AG04450 (cell line): ENCODE results near the gene PLRG1. TPM values are rescaled to one million over a fixed set of nuclear protein-coding genes. Genes with fewer than 3 reads are reported as not detected.

Experiments used
- CTCF ChIA-PET: fragments of 300-600, 350-600 bp; formaldehyde crosslinking; extraction: SDS; loops from one replicate; lab custom pipeline; 2022; ENCODE audit warnings: antibody characterized with exemption, inconsistent platforms; lab: Charles Lee
- POLR2A ChIA-PET: fragments of 350-600 bp; formaldehyde crosslinking; extraction: SDS; loops from one replicate; lab custom pipeline; 2021; ENCODE audit warnings: antibody characterized with exemption, inconsistent platforms; lab: Yijun Ruan, JAX
- DNase-seq: peaks from one replicate; pipeline ENCODE4 v3.0.0-alpha.2; 2011; ENCODE audit warnings: low read depth, low spot score
- H3K27ac ChIP-seq: one replicate; pipeline ENCODE4 v1.5.1; 2012; ENCODE audit warnings: low read depth, low read length, control low read depth
- H3K27me3 ChIP-seq: one replicate; pipeline ENCODE4 v1.6.0; 2012; ENCODE audit warnings: low read length; ENCODE audit not compliant: control insufficient read depth, insufficient read depth
- H3K4me3 ChIP-seq: 2 replicates; pipeline ENCODE4 v1.5.1; 2011; ENCODE audit warnings: mild to moderate bottlenecking, low read depth, low read length, control low read depth
- H3K9me3 ChIP-seq: 2 replicates; pipeline ENCODE4 v1.5.1; 2012; ENCODE audit warnings: low read length; ENCODE audit not compliant: control insufficient read depth, insufficient read depth
- CTCF ChIP-seq: IDR thresholded peaks from 2 replicates; pipeline ENCODE4 v1.5.1; 2011; ENCODE audit warnings: low read depth, low read length, control low read depth, inconsistent platforms
- polyA plus RNA-seq: library from polyadenylated mRNA; depleted of rRNA; stranded (reverse); fragments of >200 nt; gene quantifications from 2 replicates; pipeline ENCODE4 v1.2.3, GENCODE V29; 2011

The PLRG1 gene
- polyA plus RNA-seq, 1 experiment: 141 TPM

DNA sequence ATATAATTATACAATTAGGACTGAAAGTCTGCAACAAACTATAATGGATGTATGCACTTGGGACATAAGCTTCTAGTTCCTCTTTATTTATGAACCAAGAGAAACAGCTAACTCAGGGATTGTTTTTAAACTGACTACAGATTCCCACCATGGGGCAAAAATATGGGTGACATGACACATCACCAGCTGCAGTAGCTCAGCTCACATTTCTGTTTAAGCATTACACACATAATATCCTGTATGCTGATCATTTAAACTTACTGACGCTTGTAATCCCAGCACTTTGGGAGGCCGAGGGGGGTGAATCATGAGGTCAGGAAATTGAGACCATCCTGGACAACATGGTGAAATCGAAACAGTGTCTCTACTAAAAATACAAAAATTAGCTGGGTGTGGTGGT lies 24.1 kb upstream of the PLRG1 start:
- H3K27me3 ChIP-seq: no peaks in the 10 kb centered on the region
- no peak for TF ChIP-seq CTCF
- H3K9me3 ChIP-seq: no peaks in the 10 kb centered on the region
- no peak overlapping the region for H3K27ac ChIP-seq
- ChIA-PET CTCF (interaction anchor here (0.5 to 2.7 kb wide), 3 partner anchors 15 to 379 kb away, joined by 3 to 10 read pairs (median 9); no protein-coding TSS in a partner anchor), POLR2A (no interaction called here)
- no peak overlapping the region for H3K4me3 ChIP-seq
- DNase-seq: no peak

DNA sequence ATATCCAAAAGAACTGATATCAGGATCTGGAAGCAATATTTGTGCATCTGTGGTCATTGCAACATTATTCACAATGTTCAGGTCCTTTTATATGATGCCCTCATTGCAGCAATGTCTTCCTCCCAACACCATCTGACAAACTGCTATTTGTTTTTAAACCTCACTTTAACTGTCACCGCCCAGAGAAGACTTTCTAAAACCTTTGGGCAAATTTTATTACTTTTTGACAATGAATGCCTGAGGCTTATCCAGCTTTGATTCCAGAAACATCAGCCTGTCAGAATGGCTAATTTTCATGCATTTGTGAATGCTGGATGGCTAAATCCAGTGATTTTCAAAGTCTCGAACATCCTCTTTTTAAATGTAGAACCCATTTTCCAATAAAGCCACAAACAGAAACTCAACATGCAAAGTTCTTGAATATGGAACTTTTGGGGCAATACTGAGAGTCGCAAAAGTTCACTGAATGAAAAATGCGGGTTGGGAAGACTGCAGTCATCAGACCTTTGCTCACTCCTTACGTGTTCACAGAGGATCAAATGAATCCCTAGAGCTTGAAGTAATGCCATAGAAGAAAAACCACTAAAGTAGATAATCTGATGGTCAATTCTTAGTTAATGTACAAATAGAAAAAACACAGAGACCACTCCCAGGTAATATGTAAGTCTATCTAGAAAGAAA lies 23.1 kb upstream of the PLRG1 start:
- CTCF ChIA-PET: interaction anchor here (0.6 to 2.7 kb wide), 3 partner anchors 14 to 46 kb away, joined by 4 to 10 read pairs (median 9); no protein-coding TSS in a partner anchor

DNA sequence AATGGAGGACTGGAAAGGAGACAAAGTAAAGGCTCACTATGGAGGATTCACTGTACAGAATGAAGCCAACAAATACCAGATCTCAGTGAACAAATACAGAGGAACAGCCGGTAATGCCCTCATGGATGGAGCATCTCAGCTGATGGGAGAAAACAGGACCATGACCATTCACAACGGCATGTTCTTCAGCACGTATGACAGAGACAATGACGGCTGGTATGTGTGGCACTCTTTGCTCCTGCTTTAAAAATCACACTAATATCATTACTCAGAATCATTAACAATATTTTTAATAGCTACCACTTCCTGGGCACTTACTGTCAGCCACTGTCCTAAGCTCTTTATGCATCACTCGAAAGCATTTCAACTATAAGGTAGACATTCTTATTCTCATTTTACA lies 19.4 kb upstream of the PLRG1 start:
- no peak for TF ChIP-seq CTCF

More for the DNA sequence above, 23.1 kb upstream of the PLRG1 start:
- TF ChIP-seq CTCF: no peak
- Histone ChIP-seq H3K27ac (no peak overlapping the region), H3K27me3 (no peaks in the 10 kb centered on the region), H3K9me3 (no peaks in the 10 kb centered on the region), H3K4me3 (no peak overlapping the region)
- DNase-seq: no peak
- POLR2A ChIA-PET: no interaction called here

DNA sequence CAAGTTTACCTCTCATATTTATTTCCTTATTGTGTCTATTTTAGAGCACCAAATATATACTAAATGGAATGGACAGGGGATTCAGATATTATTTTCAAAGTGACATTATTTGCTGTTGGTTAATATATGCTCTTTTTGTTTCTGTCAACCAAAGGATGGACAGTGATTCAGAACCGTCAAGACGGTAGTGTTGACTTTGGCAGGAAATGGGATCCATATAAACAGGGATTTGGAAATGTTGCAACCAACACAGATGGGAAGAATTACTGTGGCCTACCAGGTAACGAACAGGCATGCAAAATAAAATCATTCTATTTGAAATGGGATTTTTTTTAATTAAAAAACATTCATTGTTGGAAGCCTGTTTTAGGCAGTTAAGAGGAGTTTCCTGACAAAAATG lies 18.8 kb upstream of the PLRG1 start:
- DNase-seq: no peak
- no peak overlapping the region for H3K27ac ChIP-seq
- H3K27me3 ChIP-seq: no peaks in the 10 kb centered on the region
- CTCF ChIA-PET: interaction anchor here (0.7 to 4.0 kb wide), 5 partner anchors 10 to 69 kb away, joined by 3 to 32 read pairs (median 6); no protein-coding TSS in a partner anchor
- no peak overlapping the region for H3K4me3 ChIP-seq
- POLR2A ChIA-PET: no interaction called here
- TF ChIP-seq CTCF: no peak
- no peaks in the 10 kb centered on the region for H3K9me3 ChIP-seq

More for the DNA sequence above, 19.4 kb upstream of the PLRG1 start:
- no peaks in the 10 kb centered on the region for H3K27me3 ChIP-seq
- no peak overlapping the region for H3K4me3 ChIP-seq
- H3K9me3 ChIP-seq: no peaks in the 10 kb centered on the region
- DNase-seq: no peak
- ChIA-PET CTCF (interaction anchor here (0.8 to 4.0 kb wide), 3 partner anchors 10 to 69 kb away, joined by 3 to 32 read pairs (median 28); no protein-coding TSS in a partner anchor), POLR2A (no interaction called here)
- H3K27ac ChIP-seq: no peak overlapping the region

DNA sequence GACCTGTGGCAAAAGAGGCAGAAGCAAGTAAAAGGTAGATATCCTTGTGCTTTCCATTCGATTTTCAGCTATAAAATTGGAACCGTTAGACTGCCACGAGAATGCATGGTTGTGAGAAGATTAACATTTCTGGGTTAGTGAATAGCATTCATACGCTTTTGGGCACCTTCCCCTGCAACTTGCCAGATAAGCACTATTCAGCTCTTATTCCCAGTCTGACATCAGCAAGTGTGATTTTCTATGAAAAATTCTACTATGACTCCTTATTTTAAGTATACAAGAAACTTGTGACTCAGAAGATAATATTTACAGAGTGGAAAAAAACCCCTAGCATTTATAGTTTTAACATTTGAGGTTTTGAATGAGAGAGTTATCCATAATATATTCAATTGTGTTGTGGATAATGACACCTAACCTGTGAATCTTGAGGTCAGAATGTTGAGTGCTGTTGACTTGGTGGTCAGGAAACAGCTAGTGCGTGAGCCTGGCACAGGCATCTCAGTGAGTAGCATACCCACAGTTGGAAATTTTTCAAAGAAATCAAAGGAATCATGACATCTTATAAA lies 16.5 kb upstream of the PLRG1 start:
- no peak overlapping the region for H3K4me3 ChIP-seq
- no peak overlapping the region for H3K27ac ChIP-seq
- ChIA-PET POLR2A (no interaction called here), CTCF (interaction anchor here (4.0 kb wide), 1 partner anchor 52 kb away, joined by 32 read pairs; no protein-coding TSS in a partner anchor)
- TF ChIP-seq CTCF: no peak
- H3K27me3 ChIP-seq: no peaks in the 10 kb centered on the region
- no peak for DNase-seq
- H3K9me3 ChIP-seq: no peaks in the 10 kb centered on the region
